HG03108 (cell line): Measurements from ENCODE around the gene DUT.

Experiments used
- ATAC-seq: cut with Tn5 transposase; IDR thresholded peaks from one replicate; pipeline ENCODE4 v1.9.1; 2021; ENCODE audit warnings: moderate library complexity; ENCODE audit not compliant: unreplicated experiment

DUT gene

GRCh38 chr15:48330855-48331795 is at the start of gene DUT:
TSS of gene DUT (plus strand) at chr15:48331429. CDS start at chr15:48331516, 87 bp downstream.
- peak; percentile 87 for ATAC-seq

DNA sequence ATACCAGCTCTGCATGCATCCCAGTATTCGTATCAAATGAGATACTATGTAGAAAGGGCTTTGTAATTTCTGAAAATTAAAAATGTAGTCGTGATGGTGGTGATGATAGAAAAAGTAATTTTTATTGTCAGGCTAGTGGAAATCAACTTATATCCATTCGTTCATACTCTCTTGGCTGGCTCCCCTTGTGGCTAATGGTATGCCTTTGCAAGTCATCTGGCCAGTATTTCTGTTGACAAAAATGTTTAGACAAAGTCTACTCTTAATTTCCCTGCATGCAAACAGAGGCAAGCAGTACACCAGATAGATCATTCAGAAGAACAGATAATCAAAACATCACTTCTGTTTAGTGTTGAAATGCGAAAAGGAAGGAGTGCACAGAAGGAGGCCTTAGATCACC is 49.6 kb upstream of the DUT start:
- ATAC-seq = no peak

GRCh38 chr15:48282216-48282615 is 49.0 kb upstream of the DUT start:
- no peak for ATAC-seq

DNA sequence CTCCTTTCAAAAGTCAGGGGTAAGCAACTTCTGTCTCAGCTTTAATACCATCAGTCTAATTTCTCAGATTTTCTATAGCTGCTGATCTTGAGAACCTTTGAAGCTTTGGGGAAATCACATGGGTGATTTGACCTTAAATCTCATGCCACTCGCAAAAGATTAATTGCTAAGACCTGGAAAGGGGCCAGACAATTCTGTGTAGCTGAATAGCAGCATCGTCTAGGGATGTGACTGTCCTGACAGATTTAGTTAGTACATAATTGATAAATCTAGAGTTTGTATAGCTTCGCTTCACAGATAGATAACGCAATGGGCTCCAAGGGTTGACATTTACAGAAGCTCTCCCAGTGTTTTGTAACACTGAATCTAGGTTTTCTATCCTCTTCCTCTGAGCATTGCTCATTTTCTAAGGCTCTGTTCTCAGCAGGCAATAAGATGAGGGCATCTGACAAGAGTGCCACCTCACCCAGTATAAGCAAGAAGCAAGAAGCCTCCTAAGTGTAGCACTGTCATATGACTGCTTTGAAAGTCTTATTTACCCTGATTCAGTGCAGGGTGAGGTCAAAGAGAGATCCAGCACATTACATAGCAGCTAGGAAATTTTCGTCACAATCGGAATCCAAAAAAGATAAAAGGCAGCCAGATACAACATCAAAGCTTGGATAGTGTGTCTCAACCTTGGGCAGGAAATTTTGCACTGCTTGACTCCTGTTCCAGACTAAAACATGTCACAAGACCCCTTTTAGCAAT is 47.7 kb upstream of the DUT start:
- no peak for ATAC-seq

DNA sequence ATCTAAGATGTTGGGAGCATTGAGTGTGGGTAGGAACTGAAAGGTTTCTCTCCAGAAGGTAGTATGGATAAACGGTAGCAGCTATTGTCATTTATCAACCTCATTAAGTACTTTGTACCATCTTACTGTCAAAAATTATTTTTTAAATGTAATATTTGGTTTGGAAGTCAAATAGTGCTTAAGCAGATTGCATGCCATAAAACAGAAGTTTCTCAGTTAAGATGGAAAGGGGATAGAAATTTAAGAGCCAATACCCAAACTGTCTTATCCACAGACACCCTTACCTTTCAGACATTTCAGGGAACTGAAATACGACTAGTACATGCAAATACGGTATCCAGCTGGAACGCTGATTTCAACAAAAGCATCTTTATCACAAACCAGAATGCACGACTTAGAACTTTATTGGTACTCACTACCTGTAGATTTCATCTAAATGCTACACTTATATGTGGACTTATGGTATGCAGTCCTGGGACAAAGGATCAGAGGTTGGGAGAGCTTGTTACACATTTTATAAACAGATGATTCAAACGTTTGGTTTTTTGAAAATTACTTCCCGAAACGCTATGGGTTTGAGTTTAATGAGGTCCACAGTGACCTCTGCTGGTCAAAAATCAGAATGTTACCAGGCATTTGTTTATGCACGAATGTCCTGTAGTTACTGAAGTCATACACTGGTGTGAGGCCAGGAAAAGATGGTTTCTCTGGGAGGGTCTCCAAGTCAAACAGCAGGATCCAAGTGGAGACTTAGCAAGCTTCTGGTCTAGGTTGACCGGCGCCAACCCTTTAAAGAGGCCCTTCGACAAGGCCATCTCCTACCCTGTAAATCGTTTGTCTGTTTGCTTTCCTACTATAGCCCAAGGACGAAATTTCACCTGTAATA is 45.7 kb upstream of the DUT start:
- no peak for ATAC-seq

DNA sequence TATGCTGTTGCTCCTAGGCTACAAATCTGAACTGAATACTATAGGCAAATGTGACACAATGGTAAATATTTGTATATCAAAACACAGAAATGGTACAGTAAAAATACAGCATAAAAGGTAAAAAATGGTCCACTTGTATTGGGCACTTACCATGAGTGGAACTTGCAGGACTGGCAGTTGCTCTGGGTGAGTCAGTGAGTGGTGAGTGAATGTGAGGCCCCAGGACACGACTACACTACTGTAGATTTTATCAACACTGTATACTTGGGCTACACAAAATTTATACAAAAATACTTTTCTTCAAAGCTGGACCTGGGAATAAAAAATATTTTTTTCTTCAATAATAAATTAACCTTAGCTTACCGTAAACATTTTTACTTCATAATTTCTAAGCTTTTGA is 41.6 kb upstream of the DUT start:
- ATAC-seq = no peak

- no peak for ATAC-seq
Observed at GRCh38 chr15:48292458-48292857, 38.8 kb upstream of the DUT start.

DNA sequence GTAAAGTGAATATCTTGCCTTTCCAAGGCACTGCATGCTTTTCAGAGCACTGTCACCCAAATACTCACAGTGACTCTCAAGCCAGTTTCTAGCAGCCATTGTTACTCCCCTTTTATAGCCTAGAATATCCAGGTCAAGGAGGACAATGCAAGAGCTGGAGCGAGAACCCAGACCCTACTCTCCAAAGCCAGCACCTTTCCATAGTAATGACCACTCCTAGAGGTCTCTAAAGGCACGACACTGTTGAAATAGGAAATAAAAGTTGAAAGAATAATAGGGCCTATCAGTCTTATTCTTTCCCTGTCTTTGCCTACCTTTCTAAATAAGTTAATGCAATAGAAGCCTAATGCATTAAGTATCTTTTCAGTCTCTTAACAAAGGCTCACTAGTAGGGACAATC is 33.6 kb upstream of the DUT start:
- ATAC-seq = no peak

GRCh38 chr15:48298914-48299313 is 32.3 kb upstream of the DUT start:
- no peak for ATAC-seq

DNA sequence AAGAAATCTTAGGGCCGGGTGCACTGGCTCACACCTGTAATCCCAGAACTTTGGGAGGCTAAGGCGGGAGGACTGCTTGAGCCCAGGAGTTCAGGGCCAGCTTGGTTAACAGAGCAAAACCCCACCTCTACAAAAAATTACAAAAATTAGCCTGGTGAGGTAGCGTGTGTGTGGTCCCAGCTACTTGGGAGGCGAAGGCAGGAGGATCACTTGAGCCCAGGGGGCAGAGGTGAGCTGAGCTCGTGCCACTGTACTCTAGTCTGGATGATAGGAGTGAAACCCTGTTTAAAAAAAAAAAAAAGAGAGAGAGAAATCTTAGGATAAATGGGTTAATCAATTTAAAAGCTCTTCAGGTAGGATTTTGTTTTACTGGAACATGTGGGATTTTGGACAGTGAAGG is 31.2 kb upstream of the DUT start:
- no peak for ATAC-seq

DNA sequence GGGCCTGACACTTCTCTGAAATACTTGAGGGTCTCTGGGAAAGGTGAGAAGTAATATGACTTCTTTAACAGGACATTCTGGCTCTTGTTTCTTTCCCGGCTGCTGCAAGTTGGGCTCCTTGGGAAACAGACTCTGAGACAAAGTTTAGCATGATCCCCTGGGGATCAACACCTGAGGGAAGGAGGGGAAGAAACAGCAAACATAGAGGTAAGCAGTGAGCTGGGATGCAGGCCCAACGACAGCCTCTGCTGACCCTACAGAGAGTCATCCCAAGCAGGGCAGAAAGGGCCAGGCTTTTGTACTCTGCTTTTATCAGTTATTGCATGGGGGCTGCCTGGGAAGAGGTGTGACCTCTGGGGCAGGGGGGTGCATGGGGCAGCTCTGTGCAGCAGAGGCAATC is 26.8 kb upstream of the DUT start:
- ATAC-seq = no peak

GRCh38 chr15:48306639-48307038 is 24.6 kb upstream of the DUT start:
- ATAC-seq = no peak

- no peak for ATAC-seq
Observed at GRCh38 chr15:48307586-48307985, 23.6 kb upstream of the DUT start.

- ATAC-seq = no peak
Observed at GRCh38 chr15:48309740-48310139, 21.5 kb upstream of the DUT start.

- ATAC-seq = no peak
Observed at GRCh38 chr15:48313216-48313615, 18.0 kb upstream of the DUT start.

GRCh38 chr15:48315041-48315440 is 16.2 kb upstream of the DUT start:
- no peak for ATAC-seq

- no peak for ATAC-seq
Observed at GRCh38 chr15:48317221-48317620, 14.0 kb upstream of the DUT start.

- ATAC-seq = no peak
Observed at GRCh38 chr15:48318131-48318530, 13.1 kb upstream of the DUT start.

DNA sequence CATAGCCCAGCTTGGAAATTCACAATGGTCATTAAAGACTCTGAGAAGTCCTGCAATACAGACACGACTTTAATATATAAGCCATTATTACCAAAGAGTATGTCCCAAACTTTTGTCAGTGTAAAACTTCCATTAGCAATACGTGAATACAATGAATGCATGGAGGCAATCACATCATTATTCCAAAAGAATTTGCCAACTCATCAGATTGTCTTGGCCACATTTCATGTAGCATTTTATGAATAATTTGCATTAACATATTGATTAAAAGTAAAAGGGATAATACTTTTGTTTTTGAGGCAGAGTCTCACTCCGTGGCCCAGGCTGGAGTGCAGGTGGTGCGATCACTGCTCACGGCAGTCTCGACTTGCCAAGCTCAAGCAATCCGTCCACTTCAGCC is 7.9 kb upstream of the DUT start:
- no peak for ATAC-seq

DNA sequence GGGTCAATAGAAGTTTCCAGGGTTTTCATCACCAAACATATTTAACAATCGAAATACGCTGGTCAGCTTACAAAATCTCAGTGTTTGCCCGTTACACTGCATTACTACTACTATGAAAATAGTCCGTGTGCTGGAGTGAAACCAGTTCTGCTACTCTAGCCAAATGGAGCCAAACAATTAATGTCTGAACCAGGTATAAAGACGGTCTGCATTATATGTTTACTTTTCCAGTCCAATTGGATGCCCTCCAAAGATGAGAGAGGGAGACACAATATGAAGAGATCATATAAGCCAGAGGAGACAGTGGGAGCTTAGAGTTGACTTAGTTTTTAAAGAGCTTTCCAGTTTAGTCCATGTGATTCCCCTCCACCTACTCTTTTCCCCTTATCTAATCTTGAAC is 6.3 kb upstream of the DUT start:
- ATAC-seq = no peak

GRCh38 chr15:48325400-48325799 is 5.8 kb upstream of the DUT start:
- no peak for ATAC-seq
